ENCODE results near the gene EDIL3. TPM values are rescaled to one million over a fixed set of nuclear protein-coding genes. Genes with fewer than 3 reads are reported as not detected.

EDIL3 gene
- total and polyA plus RNA-seq, 2 of the 8 experiments (the other 6 are each of a cell fraction or from before 2014, with no cell fraction given), result 14.7 to 47.2 TPM

- ChIA-PET POLR2A (ENCODE audit: partially characterized antibody) (no interaction called here), CTCF (ENCODE audit: partially characterized antibody) (no interaction called here)
- Histone ChIP-seq H3K4me2 (ENCODE audit: insufficient read depth in 1 of 2, low read depth in 2 of 2, low read length in 2 of 2) (no peak overlapping the region), H3K9ac (replicated peaks in 1 of 4; ENCODE audit: extremely low read depth in 1 of 4, low read depth in 3 of 4, low read length in 3 of 4) (no peak overlapping the region), H2BK5ac (ENCODE audit: low read depth, low read length) (no peak overlapping the region), H3K4me1 (replicated peaks in 1 of 4; ENCODE audit: control insufficient read depth in 3 of 4, insufficient read depth in 4 of 4, low read length in 3 of 4) (no peaks in the 10 kb centered on the region), H3K36me3 (ENCODE audit: control insufficient read depth in 2 of 4, insufficient read depth in 4 of 4, low read length in 3 of 4) (no peaks in the 10 kb centered on the region), H2AK5ac (ENCODE audit: low read depth, low read length) (no peak overlapping the region), H3K56ac (replicated peaks; ENCODE audit: insufficient read length, low read depth, low read length) (no peak overlapping the region), H3K14ac (ENCODE audit: insufficient read length) (no peak overlapping the region), H2BK15ac (ENCODE audit: low read length) (no peak overlapping the region), H3K79me1 (ENCODE audit: low read depth, low read length) (no peaks in the 10 kb centered on the region), H3K4ac (replicated peaks; ENCODE audit: insufficient read length, low read depth, low read length) (no peak overlapping the region), H3K18ac (ENCODE audit: extremely low read depth, low read length) (no peak overlapping the region), H3K27me3 (replicated peaks in 1 of 4; ENCODE audit: control insufficient read depth in 3 of 4, extremely low read depth in 1 of 4, insufficient read depth in 3 of 4, low read length in 3 of 4) (no peaks in the 10 kb centered on the region), H3K4me3 (ENCODE audit: extremely low read depth in 1 of 4, insufficient read depth in 2 of 4, low read depth in 3 of 4, low read length in 4 of 4) (no peak overlapping the region), H4K91ac (replicated peaks; ENCODE audit: insufficient read length, low read length) (no peak overlapping the region), H2AFZ (ENCODE audit: low read length) (no peak overlapping the region), H3K23me2 (ENCODE audit: low read depth, low read length) (no peaks in the 10 kb centered on the region), H2BK12ac (ENCODE audit: low read depth, low read length) (no peak overlapping the region), H3K79me2 (ENCODE audit: control insufficient read depth in 1 of 2, insufficient read depth in 2 of 2, low read length in 2 of 2) (no peaks in the 10 kb centered on the region), H3K23ac (ENCODE audit: insufficient read length) (no peak overlapping the region), H3K27ac (ENCODE audit: low read depth, low read length) (no peak overlapping the region), H4K5ac (ENCODE audit: insufficient read length, low read depth, low read length) (no peak overlapping the region), H4K20me1 (replicated peaks in 1 of 2; ENCODE audit: control insufficient read depth in 1 of 2, insufficient read depth in 2 of 2, low read length in 2 of 2) (no peaks in the 10 kb centered on the region), H3K9me3 (ENCODE audit: insufficient read depth in 2 of 2, low read depth in 1 of 2, low read length in 1 of 2) (no peaks in the 10 kb centered on the region), H2BK120ac (replicated peaks; ENCODE audit: low read depth, low read length) (no peak overlapping the region), H4K8ac (ENCODE audit: extremely low read depth, insufficient read depth, low read length) (no peak overlapping the region), H2BK20ac (ENCODE audit: low read length) (no peak overlapping the region)
- no peak for TF ChIP-seq ATF3 (IDR thresholded peaks at IDR 0.05; ENCODE audit: insufficient read depth, low read depth, low read length)
- FAIRE-seq (no peak), DNase-seq (ENCODE audit: low read depth in 1 of 2, low spot score in 2 of 2) (no peak)
- 89% methylated on average over 1 of the region's 1 CpG; no CpG with 5 or more reads in 1 of the 2 experiments for WGBS, 2 experiments (ENCODE audit: extremely low coverage in 1 of 2, insufficient coverage in 1 of 2, insufficient read length in 1 of 2, insufficient replicate concordance in 2 of 2, low coverage in 1 of 2, low lambda C conversion rate in 2 of 2, missing lambda C conversion rate in 1 of 2)
These were observed 428.8 kb downstream of the EDIL3 start for GRCh38 chr5:83955916-83956315.

Measured in H1 (cell line).